Measurements from ENCODE around the gene APOA1.

Gene APOA1

GRCh38 chr11:116832350-116833290, 4.8 kb downstream of the APOA1 start:
- TF ChIP-seq POLR2AphosphoS5 (IDR thresholded peaks at IDR 0.05; ENCODE audit: low read depth, low read length) (no peak), POLR2A (IDR thresholded peaks at IDR 0.05; ENCODE audit: low read depth, low read length) (no peak), TAF1 (IDR thresholded peaks at IDR 0.05; ENCODE audit: borderline replicate concordance, low read depth, low read length) (no peak)
- DNase-seq (ENCODE audit: insufficient read length), result no peak
- peak; percentile 46 for FAIRE-seq

- no peak for TF ChIP-seq POLR2A (IDR thresholded peaks at IDR 0.05; ENCODE audit: low read depth, low read length)
- FAIRE-seq, result no peak
- DNase-seq (ENCODE audit: insufficient read length), result no peak
Measured at GRCh38 chr11:116831790-116832349, 5.6 kb downstream of the APOA1 start.

GRCh38 chr11:116830184-116830912, 7.1 kb downstream of the APOA1 start:
- FAIRE-seq (no peak), DNase-seq (ENCODE audit: insufficient read length) (no peak)
- TF ChIP-seq TAF1 (IDR thresholded peaks at IDR 0.05; ENCODE audit: borderline replicate concordance, low read depth, low read length), result no peak
- no peak for TF ChIP-seq POLR2AphosphoS5 (IDR thresholded peaks at IDR 0.05; ENCODE audit: low read depth, low read length)
- no peak for TF ChIP-seq POLR2A (IDR thresholded peaks at IDR 0.05; ENCODE audit: low read depth, low read length)

- no peak for TF ChIP-seq TAF1 (IDR thresholded peaks at IDR 0.05; ENCODE audit: borderline replicate concordance, low read depth, low read length)
- DNase-seq (ENCODE audit: insufficient read length), result no peak
- FAIRE-seq, result no peak
Measured at GRCh38 chr11:116829525-116830183, 7.8 kb downstream of the APOA1 start, which contains the start of gene APOC3. TSS of gene APOC3 (plus strand) at chr11:116829907. CDS start at chr11:116830583, 676 bp downstream.

GRCh38 chr11:116828632-116829524, 8.5 kb downstream of the APOA1 start:
- TF ChIP-seq TAF1 (IDR thresholded peaks at IDR 0.05; ENCODE audit: borderline replicate concordance, low read depth, low read length) (no peak), POLR2A (IDR thresholded peaks at IDR 0.05; ENCODE audit: low read depth, low read length) (no peak), POLR2AphosphoS5 (IDR thresholded peaks at IDR 0.05; ENCODE audit: low read depth, low read length) (no peak)
- DNase-seq (ENCODE audit: insufficient read length) (no peak), FAIRE-seq (no peak)

GRCh38 chr11:116827461-116827860, 10.0 kb downstream of the APOA1 start:
- FAIRE-seq (no peak), DNase-seq (ENCODE audit: insufficient read length) (no peak)
- no peak for TF ChIP-seq TAF1 (IDR thresholded peaks at IDR 0.05; ENCODE audit: borderline replicate concordance, low read depth, low read length)
- no peak for TF ChIP-seq POLR2AphosphoS5 (IDR thresholded peaks at IDR 0.05; ENCODE audit: low read depth, low read length)
- no peak for TF ChIP-seq POLR2A (IDR thresholded peaks at IDR 0.05; ENCODE audit: low read depth, low read length)

GRCh38 chr11:116826751-116827431, 10.5 kb downstream of the APOA1 start:
- TF ChIP-seq POLR2AphosphoS5 (IDR thresholded peaks at IDR 0.05; ENCODE audit: low read depth, low read length), result no peak
- TF ChIP-seq TAF1 (IDR thresholded peaks at IDR 0.05; ENCODE audit: borderline replicate concordance, low read depth, low read length), result no peak
- no peak for TF ChIP-seq POLR2A (IDR thresholded peaks at IDR 0.05; ENCODE audit: low read depth, low read length)
- FAIRE-seq, result no peak
- no peak for DNase-seq (ENCODE audit: insufficient read length)

- no peak for TF ChIP-seq POLR2AphosphoS5 (IDR thresholded peaks at IDR 0.05; ENCODE audit: low read depth, low read length)
- TF ChIP-seq POLR2A (IDR thresholded peaks at IDR 0.05; ENCODE audit: low read depth, low read length), result no peak
- no peak for TF ChIP-seq TAF1 (IDR thresholded peaks at IDR 0.05; ENCODE audit: borderline replicate concordance, low read depth, low read length)
- FAIRE-seq (no peak), DNase-seq (ENCODE audit: insufficient read length) (no peak)
Measured at GRCh38 chr11:116825854-116826750, 11.3 kb downstream of the APOA1 start.

- DNase-seq (ENCODE audit: insufficient read length), result no peak
- FAIRE-seq, result no peak
- TF ChIP-seq TAF1 (IDR thresholded peaks at IDR 0.05; ENCODE audit: borderline replicate concordance, low read depth, low read length), result no peak
- TF ChIP-seq POLR2AphosphoS5 (IDR thresholded peaks at IDR 0.05; ENCODE audit: low read depth, low read length), result no peak
- no peak for TF ChIP-seq POLR2A (IDR thresholded peaks at IDR 0.05; ENCODE audit: low read depth, low read length)
Measured at GRCh38 chr11:116825434-116825833, 12.0 kb downstream of the APOA1 start.

All from GM12892 (cell line).